GM12878 (cell line): Measurements from ENCODE around the gene CD82. TPM values are rescaled to one million over a fixed set of nuclear protein-coding genes. Genes with fewer than 3 reads are reported as not detected.

Experiments used
- ATAC-seq: fragments of 200-7000 bp; cut with Tn5 transposase; 3 replicates; pipeline ENCODE4 v1.9.1; 2020; ENCODE audit warnings: mild to moderate bottlenecking, moderate library complexity
- BruUV-seq: library from RNA; stranded (reverse); fragments of 400-500 nt; replicated peaks from 2 replicates; lab custom pipeline; 2021; lab: Mats Ljungman, UMichigan
- CTCF ChIA-PET: fragments of 300-600 bp; sonication (Branson Sonifier 250); formaldehyde crosslinking; extraction: SDS; loops from one replicate; lab custom pipeline; 2021; ENCODE audit warnings: inconsistent platforms; lab: Yijun Ruan, JAX
- POLR2A ChIA-PET: fragments of 350-600 bp; formaldehyde crosslinking; extraction: SDS; loops from one replicate; lab custom pipeline; 2021; ENCODE audit warnings: inconsistent platforms; lab: Charles Lee
- RAD21 ChIA-PET: fragments of 300-600 bp; sonication (Branson Sonifier 250); formaldehyde crosslinking; loops from one replicate; lab custom pipeline; 2023; ENCODE audit warnings: antibody characterized with exemption; ENCODE audit not compliant: unreplicated experiment; lab: Charles Lee
- SMC1A ChIA-PET: fragments of 300-600 bp; sonication (Branson Sonifier 250); formaldehyde crosslinking; loops from one replicate; lab custom pipeline; 2023; ENCODE audit not compliant: unreplicated experiment, uncharacterized antibody; lab: Charles Lee
- DNase-seq: peaks from one replicate; pipeline ENCODE4 v3.0.0-alpha.2; 2011; ENCODE audit warnings: low read depth, low spot score
- FAIRE-seq: peaks from 3 replicates; lab custom pipeline; 2011; peaks lifted over from hg19 to GRCh38; lab: Jason Lieb, UNC
- H2AFZ ChIP-seq: 2 replicates; pipeline ENCODE4 v1.6.0; 2011; ENCODE audit warnings: low read depth, low read length, control low read depth; ENCODE audit not compliant: control insufficient read depth
- H3K27ac ChIP-seq: 2 replicates; pipeline ENCODE4 v1.5.1; 2011; ENCODE audit warnings: control low read depth; ENCODE audit not compliant: control insufficient read depth, insufficient read depth
- H3K27me3 ChIP-seq, 2 experiments: replicated peaks in 1 of 2; 2 replicates each; pipeline versions ENCODE4 v1.6.0 to v1.6.1; 2011; ENCODE audit warnings: low read length in 1 of 2; ENCODE audit not compliant: control insufficient read depth in 2 of 2, insufficient read depth in 2 of 2
- H3K36me3 ChIP-seq, 2 experiments: 2 replicates each; pipeline ENCODE4 v1.5.1; 2011; ENCODE audit warnings: low read length in 1 of 2; ENCODE audit not compliant: control insufficient read depth in 2 of 2, insufficient read depth in 2 of 2
- H3K4me1 ChIP-seq: 2 replicates; pipeline ENCODE4 v1.6.1; 2011; ENCODE audit warnings: mild to moderate bottlenecking, low read length, moderate library complexity, mixed read lengths; ENCODE audit not compliant: control insufficient read depth, insufficient read depth
- H3K4me2 ChIP-seq: 2 replicates; pipeline ENCODE4 v1.6.0; 2011; ENCODE audit warnings: control low read depth; ENCODE audit not compliant: control insufficient read depth, insufficient read depth
- H3K4me3 ChIP-seq: fragments of 200-600 bp; sonication (generic); 2 replicates; pipeline ENCODE4 v1.5.1; 2016
- H3K79me2 ChIP-seq: 2 replicates; pipeline ENCODE4 v1.6.0; 2011; ENCODE audit warnings: low read length; ENCODE audit not compliant: control insufficient read depth, insufficient read depth
- H3K9ac ChIP-seq: 2 replicates; pipeline ENCODE4 v1.8.0; 2011; ENCODE audit warnings: low read length, control low read depth, mixed read lengths; ENCODE audit not compliant: control insufficient read depth, insufficient read depth
- H3K9me3 ChIP-seq: replicated peaks from 3 replicates; pipeline ENCODE4 v1.5.1; 2011; ENCODE audit warnings: mild to moderate bottlenecking, low read length; ENCODE audit not compliant: control insufficient read depth, insufficient read depth
- H4K20me1 ChIP-seq: 2 replicates; pipeline ENCODE4 v1.6.0; 2011; ENCODE audit not compliant: control insufficient read depth, insufficient read depth
- E4F1 ChIP-seq: fragments of 450-650 bp; IDR thresholded peaks from 2 replicates; pipeline ENCODE4 v1.6.1; 2018; ENCODE audit warnings: borderline replicate concordance, mild to moderate bottlenecking; ENCODE audit not compliant: partially characterized antibody
- LARP7 ChIP-seq: fragments of 450-650 bp; IDR thresholded peaks from 2 replicates; pipeline ENCODE4 v1.6.1; 2017; ENCODE audit warnings: mild to moderate bottlenecking
- SMAD5 ChIP-seq: IDR thresholded peaks from 2 replicates; pipeline ENCODE4 v1.6.1; 2016; ENCODE audit warnings: antibody characterized with exemption, low read depth
- ZNF384 ChIP-seq: IDR thresholded peaks from 2 replicates; pipeline ENCODE4 v1.6.1; 2012; ENCODE audit warnings: low read depth, mild to moderate bottlenecking, low read length, improper control_type of control experiment, borderline replicate concordance
- WGBS: methylation state at CpG from one replicate; pipeline ENCODE4 v1.1.6; 2016; ENCODE audit warnings: low lambda C conversion rate; ENCODE audit not compliant: insufficient replicate concordance, insufficient coverage; ENCODE audit errors: missing lambda C conversion rate; 5-methylcytosine and 5-hydroxymethylcytosine counted together
- in situ Hi-C: fragments of 300-500 bp; cut with MboI; formaldehyde crosslinking; loops from 9 replicates; pipeline ENCODE4 v1.14.3; 2018; ENCODE audit warnings: mixed read lengths
- intact Hi-C: fragments of 100-400 bp; cut with micrococcal nuclease; formaldehyde crosslinking; loops from one replicate; pipeline ENCODE4 v1.14.2; 2022; ENCODE audit not compliant: unreplicated experiment
- polyA plus RNA-seq, 11 experiments: library from polyadenylated mRNA; depleted of rRNA in 4 of 11; unstranded in 6 of 11; stranded (reverse) in 5 of 11; fragments of >200 nt; fragmentation: Nextera tagmentation in 4 of 11; fragmentation: Illumina TruSeq in 1 of 11; extraction: Ambion mirVana in 4 of 11; extraction: Trizol in 1 of 11; gene quantifications; 1 replicate in 1 of 11; 2 replicates in 10 of 11; pipeline versions ENCODE4 v1.2.1 to v1.2.3, GENCODE V29; 2011 to 2016; ENCODE audit warnings: inconsistent platforms in 2 of 11, missing spikeins in 2 of 11, low read depth in 1 of 11
- total RNA-seq, 4 experiments: library from RNA; depleted of rRNA in 3 of 4; stranded (reverse); fragments of >200 nt in 3 of 4; fragmentation: Illumina TruSeq in 1 of 4; extraction: Trizol in 1 of 4; gene quantifications; 2 replicates each; pipeline versions ENCODE4 v1.2.1 to v1.2.3, GENCODE V29; 2013 to 2021
- TF ChIP-seq, protein P1 (sequence below): fragments of 450-650 bp; IDR thresholded peaks from 2 replicates; pipeline ENCODE4 v1.6.1; 2016; ENCODE audit warnings: mild to moderate bottlenecking, moderate library complexity, borderline replicate concordance

CD82 gene
- total and polyA plus RNA-seq, 10 of the 15 experiments (the other 5 are each of a cell fraction or from before 2014, with no cell fraction given) = 5.2 to 180 (median 84.7) TPM

DNA sequence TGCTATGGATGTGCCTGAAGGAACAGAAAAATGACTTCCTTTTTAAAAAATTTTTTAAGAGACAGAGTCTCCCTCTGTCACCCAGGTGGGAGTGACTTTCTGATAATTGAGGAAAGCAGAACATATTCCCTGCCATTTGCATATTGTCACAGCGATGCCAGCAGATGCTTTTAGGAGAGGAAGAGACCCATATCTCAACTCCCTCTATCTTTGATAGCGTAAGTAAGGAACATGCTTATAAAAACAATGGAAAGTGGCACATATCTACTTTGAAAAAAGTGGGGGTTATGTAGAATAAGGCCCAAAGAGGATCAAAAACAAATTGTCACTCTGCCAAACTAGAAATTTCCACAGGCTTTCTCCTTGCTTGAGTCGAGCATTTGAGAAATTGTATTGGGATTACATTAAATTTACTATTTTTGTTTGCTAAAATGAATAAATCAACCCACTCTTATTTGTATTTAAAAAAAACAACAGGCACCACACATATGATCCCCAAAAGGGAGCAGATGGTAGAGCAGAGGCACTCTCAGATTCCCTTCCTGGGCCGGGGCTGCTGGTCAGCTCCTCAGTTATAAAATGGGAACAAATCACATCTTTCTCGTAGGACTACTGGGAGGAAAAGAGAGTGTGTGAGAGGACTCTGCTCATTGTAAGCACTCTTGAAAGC, 92.5 kb downstream of the CD82 start:
- CTCF ChIA-PET = interaction anchor here (0.7 to 1.9 kb wide), 3 partner anchors 99 to 235 kb away, joined by 3 to 5 read pairs (median 3); no protein-coding TSS in a partner anchor
- no peak overlapping the region for H3K4me2 ChIP-seq
- SMC1A ChIA-PET = interaction anchor here (0.9 kb wide), 1 partner anchor 253 kb away, joined by 4 read pairs; no protein-coding TSS in a partner anchor
- H3K4me3 ChIP-seq = no peak overlapping the region
- TF ChIP-seq SMAD5 (no peak), ZNF384 (no peak), E4F1 (no peak), LARP7 (no peak)
- TF ChIP-seq, protein P1, sequence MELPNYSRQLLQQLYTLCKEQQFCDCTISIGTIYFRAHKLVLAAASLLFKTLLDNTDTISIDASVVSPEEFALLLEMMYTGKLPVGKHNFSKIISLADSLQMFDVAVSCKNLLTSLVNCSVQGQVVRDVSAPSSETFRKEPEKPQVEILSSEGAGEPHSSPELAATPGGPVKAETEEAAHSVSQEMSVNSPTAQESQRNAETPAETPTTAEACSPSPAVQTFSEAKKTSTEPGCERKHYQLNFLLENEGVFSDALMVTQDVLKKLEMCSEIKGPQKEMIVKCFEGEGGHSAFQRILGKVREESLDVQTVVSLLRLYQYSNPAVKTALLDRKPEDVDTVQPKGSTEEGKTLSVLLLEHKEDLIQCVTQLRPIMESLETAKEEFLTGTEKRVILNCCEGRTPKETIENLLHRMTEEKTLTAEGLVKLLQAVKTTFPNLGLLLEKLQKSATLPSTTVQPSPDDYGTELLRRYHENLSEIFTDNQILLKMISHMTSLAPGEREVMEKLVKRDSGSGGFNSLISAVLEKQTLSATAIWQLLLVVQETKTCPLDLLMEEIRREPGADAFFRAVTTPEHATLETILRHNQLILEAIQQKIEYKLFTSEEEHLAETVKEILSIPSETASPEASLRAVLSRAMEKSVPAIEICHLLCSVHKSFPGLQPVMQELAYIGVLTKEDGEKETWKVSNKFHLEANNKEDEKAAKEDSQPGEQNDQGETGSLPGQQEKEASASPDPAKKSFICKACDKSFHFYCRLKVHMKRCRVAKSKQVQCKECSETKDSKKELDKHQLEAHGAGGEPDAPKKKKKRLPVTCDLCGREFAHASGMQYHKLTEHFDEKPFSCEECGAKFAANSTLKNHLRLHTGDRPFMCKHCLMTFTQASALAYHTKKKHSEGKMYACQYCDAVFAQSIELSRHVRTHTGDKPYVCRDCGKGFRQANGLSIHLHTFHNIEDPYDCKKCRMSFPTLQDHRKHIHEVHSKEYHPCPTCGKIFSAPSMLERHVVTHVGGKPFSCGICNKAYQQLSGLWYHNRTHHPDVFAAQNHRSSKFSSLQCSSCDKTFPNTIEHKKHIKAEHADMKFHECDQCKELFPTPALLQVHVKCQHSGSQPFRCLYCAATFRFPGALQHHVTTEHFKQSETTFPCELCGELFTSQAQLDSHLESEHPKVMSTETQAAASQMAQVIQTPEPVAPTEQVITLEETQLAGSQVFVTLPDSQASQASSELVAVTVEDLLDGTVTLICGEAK = no peak
- in situ Hi-C loops = no loop called here
- no peaks in the 10 kb centered on the region for H3K9me3 ChIP-seq
- no peaks in the 10 kb centered on the region for H3K36me3 ChIP-seq
- FAIRE-seq (no peak), DNase-seq (no peak), ATAC-seq (no peak)
- no TSS peak for BruUV-seq
- POLR2A ChIA-PET = no interaction called here
- no peaks in the 10 kb centered on the region for H4K20me1 ChIP-seq
- intact Hi-C loops = loop anchor here (10.0 kb wide), 1 partner anchor 257 kb away; no protein-coding TSS in a partner anchor
- H3K27me3 ChIP-seq = no peaks in the 10 kb centered on the region; a peak in 1 of 4 replicates
- RAD21 ChIA-PET = interaction anchor here (0.6 kb wide), 1 partner anchor 117 kb away, joined by 3 read pairs; no protein-coding TSS in a partner anchor
- 10% methylated on average over 5 of the region's 5 CpGs for WGBS
- no peak overlapping the region for H2AFZ ChIP-seq
- H3K9ac ChIP-seq = no peak overlapping the region
- H3K4me1 ChIP-seq = no peaks in the 10 kb centered on the region
- H3K27ac ChIP-seq = no peak overlapping the region
- no peaks in the 10 kb centered on the region for H3K79me2 ChIP-seq
